Epithelial cell of esophagus (primary cell): Measurements from ENCODE around the gene POLE4.

Experiments
- DNase-seq: peaks from one replicate; pipeline ENCODE4 v3.0.0; 2010; ENCODE audit warnings: low read depth
- H3K4me3 ChIP-seq: 2 replicates; pipeline ENCODE4 v1.5.1; 2011; ENCODE audit warnings: mild to moderate bottlenecking, low read length, control low read depth
- CTCF ChIP-seq: IDR thresholded peaks from 2 replicates; pipeline ENCODE4 v1.5.1; 2011; ENCODE audit warnings: low read depth, mild to moderate bottlenecking, low read length, control low read depth, inconsistent platforms; ENCODE audit not compliant: insufficient read depth; ENCODE audit errors: missing control alignments

Gene POLE4

DNA sequence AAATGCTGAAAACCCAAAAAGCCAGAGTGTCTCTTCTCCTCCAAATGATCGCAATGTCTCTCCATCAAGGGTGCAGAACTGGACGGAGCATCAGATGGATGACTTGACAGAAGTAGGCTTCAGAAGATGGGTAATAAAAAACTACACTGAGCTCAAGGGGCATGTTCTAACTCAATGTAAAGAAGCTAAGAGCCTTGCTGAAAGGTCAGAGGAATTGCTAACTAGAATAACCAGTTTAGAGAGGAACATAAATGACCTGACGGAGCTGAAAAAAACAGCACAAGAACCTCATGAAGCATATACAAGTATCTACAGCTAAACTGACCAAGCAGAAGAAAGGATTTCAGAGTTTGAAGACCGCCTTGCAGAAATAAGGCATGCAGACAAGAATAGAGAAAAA is 9.7 kb upstream of the POLE4 start:
- no peak overlapping the region for H3K4me3 ChIP-seq
- no peak for DNase-seq
- TF ChIP-seq CTCF = no peak

DNA sequence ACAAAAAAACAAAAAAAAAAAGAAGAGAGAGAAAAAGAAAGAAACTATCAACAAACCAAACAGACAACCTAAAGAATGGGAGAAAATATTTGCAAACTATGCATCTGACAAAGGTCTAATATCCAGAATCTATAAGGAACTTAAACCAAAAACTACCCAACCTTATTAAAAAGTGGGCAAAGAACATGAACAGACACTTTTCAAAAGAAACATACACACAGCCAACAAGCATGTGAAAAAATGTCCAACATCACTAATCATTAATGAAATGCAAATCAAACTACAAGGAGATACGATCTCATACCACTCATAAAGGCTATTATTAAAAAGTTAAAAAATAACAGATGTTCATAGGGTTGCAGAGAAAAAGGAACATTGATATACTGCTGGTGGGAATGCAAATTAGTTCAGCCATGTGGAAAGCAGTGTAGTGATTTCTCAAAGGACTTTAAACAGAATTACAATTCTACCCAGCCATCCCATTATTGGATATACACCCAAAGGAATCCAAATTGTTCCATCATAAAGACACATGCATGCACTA is 7.2 kb upstream of the POLE4 start:
- no peak for TF ChIP-seq CTCF
- DNase-seq = no peak
- H3K4me3 ChIP-seq = no peak overlapping the region

DNA sequence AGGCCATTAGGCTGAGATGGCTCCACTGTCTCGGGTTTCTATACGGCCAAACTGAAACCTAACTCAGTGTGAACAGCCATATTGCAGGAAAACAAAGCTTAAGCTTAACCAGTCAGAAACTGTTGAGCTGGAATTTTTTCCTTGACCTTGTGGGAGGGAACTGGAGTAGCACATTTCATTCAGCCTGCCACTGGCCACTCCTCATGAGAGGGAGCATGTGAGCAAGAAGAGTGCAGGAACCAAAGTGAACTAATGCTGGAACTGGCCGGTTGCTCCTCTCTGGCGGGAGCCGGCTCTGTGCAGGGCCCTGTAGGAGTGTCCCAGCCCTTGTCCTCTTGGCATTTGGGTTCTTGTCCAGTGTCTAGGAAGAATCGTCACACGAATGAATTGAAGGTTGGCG is 5.9 kb upstream of the POLE4 start:
- H3K4me3 ChIP-seq = no peak overlapping the region
- no peak for DNase-seq
- TF ChIP-seq CTCF = no peak

- no peak overlapping the region for H3K4me3 ChIP-seq
- no peak for DNase-seq
- no peak for TF ChIP-seq CTCF
Observed at GRCh38 chr2:74953796-74954499, 4.5 kb upstream of the POLE4 start.

- no peak overlapping the region for H3K4me3 ChIP-seq
- no peak for TF ChIP-seq CTCF
- DNase-seq = no peak
Observed at GRCh38 chr2:74954500-74954874, 4.0 kb upstream of the POLE4 start.

DNA sequence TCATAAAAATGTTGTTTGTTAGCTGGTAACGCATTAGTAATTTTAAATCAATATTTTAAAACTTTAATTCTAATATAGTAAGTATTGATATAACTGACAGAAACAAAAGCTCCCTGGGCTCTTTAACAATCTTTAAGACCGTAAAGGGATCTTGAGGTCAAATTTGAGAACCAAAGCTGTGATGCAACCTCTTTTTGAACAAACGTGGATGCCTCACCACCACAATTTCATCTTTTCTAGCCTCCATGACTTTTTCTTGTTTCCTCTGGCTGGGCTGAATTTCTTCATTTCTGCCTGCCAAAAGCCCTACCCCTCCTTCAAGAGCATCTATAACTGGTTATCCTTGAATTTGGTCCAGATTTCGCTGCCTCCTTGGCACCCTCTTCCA is 563 bp upstream of the POLE4 start:
- TF ChIP-seq CTCF = no peak
- DNase-seq = no peak
- H3K4me3 ChIP-seq = peak overlapping the region; percentile 62

DNA sequence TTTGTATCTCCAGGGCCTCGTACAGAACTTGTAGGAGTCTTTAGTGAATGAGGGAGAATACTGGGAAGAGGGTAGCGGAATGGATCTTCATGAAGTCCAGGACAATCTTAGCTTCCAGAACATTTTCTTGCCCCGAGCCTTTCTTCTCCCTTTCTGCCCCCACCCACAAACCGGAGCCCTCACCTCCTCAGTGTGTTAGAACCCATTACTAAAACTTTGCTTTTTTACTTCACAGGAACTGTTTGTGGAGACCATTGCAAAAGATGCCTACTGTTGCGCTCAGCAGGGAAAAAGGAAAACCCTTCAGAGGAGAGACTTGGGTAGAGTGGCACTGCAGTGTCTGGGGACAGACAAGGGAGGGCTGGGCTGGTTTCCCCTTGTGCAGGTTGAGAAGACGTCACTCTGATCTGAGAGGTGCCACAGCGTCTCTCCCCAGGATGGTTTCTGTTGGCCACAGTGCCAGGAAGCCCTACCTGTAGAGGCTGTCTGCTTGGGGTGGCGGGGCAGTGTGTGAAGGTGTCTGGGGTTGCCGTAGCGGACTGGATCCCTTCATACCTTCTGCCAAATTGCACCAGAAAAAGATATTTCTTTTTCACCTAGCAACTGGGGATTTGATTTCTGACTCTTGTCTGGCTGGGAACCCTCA is 786 bp downstream of the POLE4 start:
- peak overlapping the region; percentile 62 for H3K4me3 ChIP-seq
- DNase-seq = no peak
- TF ChIP-seq CTCF = no peak
